Limb (tissue), 2 donors: Measurements from ENCODE around the gene ZBTB12.
A peak's percentile ranks its signal among the peaks of the same experiment; 100 is the strongest.
"Not testable (repeated sequence)": the region's sequence is repeated elsewhere in the genome, so short reads cannot be mapped to it uniquely, and the experiment has no call there.

Experiments used
- DNase-seq, 2 donors: peaks; one replicate each; pipeline ENCODE4 v3.0.0-alpha.2; 2016; ENCODE audit errors: extremely low spot score in 2 of 2

ZBTB12 gene

DNA sequence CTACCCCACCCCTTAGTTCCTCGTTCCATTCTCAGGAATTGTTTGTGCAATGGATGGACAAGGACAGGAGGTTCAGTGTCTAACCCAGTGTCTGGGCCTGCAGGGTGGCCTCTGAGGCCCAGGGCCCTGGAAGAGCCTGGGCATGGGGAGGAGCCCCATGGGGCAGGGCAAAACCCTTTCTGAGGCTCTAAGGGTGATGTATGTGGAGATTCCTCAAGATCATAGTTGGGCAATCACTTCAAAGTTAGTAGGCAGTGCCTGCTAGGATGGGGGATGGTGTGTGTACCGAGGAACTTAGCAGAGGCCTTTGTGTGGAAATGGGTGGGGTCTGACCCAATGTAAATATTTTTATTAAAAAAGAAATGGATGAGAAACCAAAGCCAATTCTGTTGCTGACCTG, 18.9 kb upstream of the ZBTB12 start:
- no peak for DNase-seq

DNA sequence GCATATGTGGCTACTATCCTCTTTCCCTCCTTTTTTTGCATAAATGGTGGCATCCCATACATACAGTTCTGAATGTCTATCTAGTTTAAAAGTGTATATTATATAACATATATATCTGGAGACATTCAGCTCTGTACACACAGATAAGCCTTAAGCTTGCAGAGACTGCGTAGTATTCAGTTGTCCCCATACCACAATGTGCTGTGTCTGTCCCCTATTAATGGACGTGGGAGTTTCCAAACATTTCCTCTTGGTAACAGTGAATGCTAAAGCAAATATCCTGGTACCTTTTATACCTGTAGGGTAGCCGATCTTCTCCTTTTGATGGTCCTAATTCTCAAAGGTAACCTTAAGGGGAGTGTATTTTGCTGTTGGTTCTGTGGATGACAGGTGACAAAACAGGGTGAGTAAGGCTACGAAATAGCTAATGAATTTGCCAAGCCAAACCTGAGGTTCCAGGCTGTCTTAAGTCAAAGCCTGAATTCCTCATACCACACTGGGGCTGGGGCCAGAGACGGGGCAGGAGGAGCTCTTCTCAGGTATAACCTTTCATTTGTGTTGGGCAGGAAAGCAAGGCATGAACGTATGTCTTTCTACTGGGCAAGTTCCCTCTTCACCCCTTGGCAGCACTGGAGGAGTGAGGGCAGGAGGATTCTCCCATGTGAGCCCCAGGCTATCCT, 17.9 kb upstream of the ZBTB12 start:
- DNase-seq = no peak

DNA sequence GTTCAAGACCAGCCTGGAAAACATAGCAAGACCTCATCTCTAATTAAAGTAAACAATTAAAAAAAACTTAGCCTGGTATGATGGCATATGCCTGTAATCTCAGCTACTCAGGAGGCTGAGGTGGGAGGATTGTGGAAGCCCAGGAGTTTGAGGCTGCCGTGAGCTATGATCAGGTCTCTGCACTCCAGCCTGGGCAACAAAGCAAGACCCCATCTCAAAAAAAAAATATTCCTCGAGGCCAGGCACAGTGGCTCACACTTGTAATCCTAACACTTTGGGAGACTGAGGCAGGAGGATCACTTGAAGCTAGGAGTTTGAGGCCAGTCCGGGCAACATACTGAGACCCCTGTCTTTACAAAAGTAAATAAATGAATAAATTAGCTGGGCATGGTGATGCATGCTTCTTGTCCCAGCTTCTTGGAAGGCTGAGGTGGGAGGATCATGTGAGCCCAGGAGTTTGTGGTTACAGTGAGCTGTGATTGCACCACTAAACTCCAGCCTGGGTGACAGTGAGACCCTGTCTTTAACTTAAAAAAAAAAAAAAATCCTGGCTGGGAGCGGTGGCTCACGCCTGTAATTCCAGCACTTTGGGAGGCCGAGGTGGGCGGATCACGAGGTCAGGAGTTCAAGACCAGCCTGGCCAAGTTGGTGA, 16.3 kb upstream of the ZBTB12 start:
- no peak for DNase-seq

DNA sequence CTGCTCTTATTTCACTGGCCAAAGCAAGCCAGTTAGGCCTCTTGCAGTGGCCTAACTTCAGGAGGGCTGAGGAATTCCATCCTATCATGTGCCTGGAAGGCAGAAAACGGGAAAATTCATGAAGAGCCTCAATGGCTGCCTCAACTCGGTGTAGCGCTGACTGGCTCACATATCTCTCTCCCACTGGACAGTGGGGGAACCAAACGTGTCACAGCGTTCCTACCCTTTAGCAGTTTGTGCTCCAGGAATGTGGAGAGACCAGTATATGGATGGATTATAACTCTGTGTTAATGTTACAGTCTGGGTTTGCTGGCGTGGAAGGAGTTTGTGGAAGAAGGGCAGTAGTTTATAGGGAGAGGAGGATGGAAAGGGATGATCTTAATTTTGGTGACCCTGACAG, 13.9 kb upstream of the ZBTB12 start:
- no peak for DNase-seq

DNA sequence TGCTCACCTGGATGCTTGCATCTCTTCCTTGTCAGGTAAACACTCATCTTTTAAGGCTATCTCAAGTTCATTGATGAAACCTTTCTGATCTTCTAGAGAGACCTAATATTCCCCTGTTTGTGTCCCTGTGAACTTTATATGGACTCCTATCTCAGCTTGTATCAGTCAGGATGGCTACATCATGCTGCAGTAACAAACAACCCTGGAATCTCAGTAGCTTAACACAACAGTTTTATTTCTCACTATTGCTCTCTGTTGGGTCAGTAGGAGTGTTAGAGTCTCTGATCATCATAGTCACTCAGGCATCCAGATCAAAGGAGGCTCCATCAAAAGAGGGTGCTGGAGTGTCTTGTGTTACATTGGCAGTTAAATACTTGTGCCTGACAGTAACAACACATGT, 13.5 kb upstream of the ZBTB12 start:
- no peak for DNase-seq

DNA sequence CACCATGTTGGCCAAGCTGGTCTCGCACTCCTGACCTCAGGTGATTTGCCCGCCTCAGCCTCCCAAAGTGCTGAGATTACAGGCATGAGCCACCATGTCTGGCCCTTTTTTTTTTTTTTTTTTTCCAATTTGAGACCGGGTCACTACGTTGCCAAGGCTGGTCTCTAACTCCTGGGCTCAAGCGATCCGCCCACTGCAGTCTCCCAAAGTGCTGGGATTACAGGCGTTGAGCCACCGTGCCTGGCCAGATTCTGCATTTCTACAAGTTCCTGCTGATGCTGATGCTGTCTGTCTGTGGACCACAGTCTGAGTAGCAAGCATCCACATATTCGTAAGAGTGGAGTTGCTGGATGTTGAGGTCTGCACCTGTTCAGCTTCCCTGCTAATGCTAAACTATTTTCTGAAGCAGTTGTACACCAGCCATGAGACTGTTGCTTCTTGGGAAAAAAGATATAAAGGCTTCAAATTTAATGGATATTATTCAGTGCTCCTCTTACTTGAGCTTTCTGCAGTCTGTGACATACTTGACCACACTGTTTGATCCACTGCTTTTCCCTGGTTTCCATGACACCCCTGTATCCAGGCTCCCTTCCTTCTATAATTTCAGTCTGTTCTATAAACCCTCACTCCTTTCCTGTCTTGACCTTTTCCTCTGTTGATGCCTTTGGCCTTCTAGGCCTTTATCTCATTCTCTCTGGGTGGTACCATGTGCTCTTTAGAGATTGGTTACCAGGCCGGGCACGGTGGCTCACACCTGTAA, 10.1 kb upstream of the ZBTB12 start:
- no peak for DNase-seq

DNA sequence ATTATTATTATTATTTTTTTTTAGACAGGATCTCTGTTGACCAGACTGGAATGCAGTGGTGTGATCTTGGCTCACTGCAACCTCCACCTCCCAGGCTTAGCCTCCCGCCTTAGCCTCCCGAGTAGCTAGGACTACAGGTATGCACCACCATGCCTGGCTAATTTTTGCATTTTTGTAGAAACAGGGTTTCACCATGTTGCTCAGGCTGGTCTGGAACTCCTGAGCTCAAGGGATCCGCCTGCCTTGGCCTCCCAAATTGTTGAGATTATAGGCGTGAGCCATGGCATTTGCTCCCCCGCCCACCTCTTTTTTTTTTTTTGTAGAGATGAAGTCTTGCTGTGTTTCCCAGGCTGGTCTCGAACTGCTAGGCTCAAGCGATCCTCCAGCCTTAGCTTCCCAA, 7.4 kb upstream of the ZBTB12 start:
- not testable (repeated sequence) for DNase-seq

DNA sequence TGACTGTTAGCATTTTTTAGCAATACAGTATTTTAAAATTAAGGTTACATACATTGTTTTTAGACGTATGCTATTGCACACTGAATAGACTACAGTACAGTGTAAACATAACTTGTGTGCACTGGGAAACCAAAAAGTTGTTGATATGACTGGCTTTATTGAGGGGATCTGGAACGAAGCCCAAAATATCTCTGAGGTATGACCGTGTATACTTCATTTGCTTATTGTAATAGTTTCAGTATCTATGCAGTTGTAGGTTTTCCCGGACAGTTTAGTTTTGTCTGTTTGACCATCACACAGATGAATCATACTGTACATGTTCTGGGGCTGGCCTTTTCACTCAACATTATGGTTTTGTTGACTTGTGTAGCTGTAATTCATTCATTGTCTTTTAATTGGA, 6.9 kb upstream of the ZBTB12 start:
- no peak for DNase-seq

DNA sequence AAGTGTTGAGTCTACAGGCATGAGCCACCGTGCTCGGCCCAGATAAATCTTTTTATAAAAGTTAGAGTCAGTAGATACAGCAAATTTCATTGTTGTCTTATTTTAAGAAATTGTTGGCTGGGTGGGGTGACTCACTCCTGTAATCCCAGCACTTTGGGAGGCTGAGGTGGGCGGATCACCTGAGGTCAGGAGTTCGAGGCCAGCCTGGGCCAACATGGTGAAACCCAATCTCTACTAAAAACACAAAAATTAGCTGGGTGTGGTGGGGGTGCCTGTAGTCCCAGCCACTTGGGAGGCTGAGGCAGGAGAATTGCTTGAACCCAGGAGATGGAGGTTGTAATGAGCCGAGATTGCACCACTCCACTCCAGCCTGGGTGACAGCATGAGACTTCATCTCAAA, 6.4 kb upstream of the ZBTB12 start:
- DNase-seq = not testable (repeated sequence)

DNA sequence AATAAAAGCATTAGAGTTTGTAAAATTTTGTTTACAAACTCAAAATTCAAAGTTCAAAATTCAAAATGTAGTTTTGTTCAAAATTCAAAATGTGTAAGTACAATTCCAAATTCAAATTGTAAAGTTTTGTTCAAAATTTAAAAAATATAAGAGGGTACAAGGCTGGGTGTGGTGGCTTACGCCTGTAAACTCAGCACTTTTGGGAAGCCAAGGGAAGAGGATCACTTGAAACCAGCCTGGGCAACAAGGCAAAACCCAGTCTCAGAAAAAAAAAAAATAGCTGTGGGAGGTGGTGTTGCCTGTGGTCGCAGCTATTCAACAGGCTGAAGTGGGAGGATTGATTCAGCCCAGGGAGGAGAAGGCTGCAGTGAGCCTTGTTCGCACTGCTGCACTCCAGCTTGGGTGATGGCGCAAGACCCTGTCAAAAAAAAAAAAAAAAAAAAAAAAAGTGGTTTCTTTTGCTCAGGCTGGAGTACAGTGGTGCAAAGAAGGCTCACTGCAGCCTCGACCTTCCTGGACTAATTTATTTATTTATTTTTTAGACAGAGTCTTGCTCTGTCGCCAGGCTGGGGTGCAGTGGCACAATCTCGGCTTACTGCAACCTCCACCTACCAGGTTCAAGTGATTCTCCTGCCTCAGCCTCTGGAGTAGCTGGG, 5.4 kb upstream of the ZBTB12 start:
- no peak for DNase-seq

DNA sequence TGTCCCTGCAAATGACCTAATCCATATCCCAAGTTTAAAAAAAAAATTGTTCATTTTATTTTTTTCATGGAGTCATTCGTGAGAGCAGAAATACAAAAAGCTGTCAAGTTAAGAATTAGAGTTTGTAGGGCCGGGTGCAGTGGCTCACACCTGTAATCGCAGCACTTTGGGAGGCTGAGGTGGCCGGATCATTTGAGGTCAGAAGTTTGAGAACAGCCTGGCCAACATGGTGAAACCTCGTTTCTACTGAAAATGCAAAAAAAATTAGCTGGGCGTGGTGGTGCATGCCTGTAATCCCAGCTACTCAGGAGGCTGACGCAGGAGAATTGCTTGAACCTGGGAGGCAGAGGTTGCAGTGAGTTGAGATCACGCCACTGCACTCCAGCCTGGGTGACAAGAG, 4.8 kb upstream of the ZBTB12 start:
- DNase-seq = not testable (repeated sequence)

DNA sequence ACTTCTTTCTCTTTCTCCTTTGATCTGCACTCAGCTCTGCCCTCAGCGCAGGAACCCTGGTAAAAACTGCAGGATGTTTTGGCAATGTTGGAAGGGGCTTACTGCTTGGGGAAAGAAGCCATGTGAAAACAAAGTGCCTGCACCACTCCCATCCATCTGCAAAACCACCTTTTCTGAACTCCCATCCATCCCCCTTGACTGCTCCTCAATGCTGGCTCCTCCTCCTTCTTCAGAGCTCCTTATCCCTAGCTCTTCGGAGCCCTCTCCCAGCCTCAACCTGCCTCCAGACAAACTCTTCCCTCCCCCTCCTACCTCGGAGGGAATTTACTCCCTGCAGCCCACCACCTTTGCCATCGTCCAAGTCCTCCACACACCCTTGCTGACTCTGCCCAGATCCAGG, 4.2 kb upstream of the ZBTB12 start:
- DNase-seq = no peak

DNA sequence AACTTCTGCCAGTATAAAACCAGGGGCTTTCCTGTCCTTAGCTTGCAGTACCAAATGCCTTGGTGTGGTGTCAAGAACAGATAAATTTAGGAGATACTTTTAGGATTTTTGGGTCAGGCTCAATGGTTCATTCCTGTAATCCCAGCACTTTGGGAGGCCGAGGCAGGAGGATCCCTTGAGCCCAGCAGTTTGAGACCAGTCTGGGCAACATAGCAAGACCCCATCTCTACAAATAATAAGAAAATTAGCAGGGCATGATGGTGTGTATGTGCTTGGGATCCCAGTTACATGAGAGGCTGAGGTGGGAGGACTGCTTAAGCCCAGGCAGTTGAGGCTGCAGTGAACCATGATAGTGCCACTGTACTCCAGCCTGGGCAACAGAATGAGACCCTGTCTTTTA, 3.2 kb upstream of the ZBTB12 start:
- no peak for DNase-seq

DNA sequence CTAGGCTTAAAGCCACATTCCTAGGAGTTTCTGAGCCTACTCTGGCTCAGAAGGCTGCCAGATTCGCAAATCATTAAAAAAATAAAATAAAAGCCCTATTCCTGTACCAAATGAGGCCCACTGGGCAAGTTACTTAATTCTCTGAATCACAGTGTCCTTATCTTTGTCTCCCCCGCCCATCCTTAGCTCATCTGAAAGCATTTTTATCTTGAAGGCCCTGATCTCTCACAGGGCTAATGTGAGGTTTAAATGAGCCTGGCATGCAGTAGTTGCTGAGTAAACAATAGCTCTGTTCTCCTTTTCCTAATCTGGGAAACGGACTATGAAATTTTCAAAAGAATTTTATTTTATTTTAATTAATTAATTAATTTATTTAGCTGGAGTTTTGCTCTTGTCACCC, 2.1 kb upstream of the ZBTB12 start:
- no peak for DNase-seq

DNA sequence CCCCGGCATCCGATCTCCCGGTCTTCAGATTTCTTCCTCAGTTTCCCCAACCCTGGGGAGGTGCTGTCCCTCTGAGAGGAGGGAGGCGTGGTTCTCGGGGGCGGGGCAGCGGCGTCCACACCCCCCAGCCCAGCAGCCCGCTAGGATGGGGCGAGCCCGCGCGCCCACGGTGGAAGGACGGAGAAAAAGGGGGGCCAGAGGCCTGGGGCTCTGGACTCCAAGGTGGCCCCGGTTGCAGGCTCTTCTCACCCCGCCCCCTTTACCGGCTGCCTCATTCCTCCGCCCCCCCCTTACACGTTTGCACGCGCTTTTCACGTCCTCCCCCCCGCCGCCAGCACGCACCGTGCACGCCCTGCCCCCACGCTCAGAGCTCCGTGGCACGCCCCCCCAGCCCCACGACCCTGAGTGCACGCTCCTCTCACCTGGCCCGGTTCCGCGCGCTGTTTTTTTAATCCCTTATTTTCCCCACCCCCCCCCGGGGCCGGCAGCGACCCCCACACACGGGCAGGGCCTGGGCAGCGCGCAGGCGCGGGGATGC, 402 bp downstream of the ZBTB12 start:
- peak in 1 of 2 donors; percentile 28 for DNase-seq

DNA sequence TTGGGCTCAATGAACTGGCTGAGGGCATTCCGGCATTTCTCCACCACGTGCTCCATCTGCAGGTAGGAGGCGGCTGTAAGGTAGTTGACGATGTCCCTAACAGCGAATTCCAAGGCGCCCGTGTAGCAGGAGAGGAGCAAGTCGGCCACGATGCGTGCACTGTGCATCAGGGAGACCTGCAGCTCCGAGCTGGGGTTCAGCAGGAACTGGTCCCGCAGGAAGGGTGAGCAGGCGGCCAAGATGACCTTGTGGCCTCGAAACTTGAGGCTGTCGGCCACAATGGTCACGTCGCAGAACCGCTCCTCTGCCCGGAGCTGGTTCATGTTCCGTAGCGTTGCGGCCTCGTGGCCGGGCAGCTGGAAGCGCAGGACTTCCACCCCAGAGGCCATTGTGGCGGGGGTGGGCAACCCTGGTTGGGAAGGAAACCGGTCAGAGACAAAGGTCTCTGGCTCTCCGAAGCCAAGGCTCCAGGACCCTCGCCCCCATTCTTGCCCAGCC, 920 bp downstream of the ZBTB12 start:
- peak in 1 of 2 donors; percentile 46 for DNase-seq

DNA sequence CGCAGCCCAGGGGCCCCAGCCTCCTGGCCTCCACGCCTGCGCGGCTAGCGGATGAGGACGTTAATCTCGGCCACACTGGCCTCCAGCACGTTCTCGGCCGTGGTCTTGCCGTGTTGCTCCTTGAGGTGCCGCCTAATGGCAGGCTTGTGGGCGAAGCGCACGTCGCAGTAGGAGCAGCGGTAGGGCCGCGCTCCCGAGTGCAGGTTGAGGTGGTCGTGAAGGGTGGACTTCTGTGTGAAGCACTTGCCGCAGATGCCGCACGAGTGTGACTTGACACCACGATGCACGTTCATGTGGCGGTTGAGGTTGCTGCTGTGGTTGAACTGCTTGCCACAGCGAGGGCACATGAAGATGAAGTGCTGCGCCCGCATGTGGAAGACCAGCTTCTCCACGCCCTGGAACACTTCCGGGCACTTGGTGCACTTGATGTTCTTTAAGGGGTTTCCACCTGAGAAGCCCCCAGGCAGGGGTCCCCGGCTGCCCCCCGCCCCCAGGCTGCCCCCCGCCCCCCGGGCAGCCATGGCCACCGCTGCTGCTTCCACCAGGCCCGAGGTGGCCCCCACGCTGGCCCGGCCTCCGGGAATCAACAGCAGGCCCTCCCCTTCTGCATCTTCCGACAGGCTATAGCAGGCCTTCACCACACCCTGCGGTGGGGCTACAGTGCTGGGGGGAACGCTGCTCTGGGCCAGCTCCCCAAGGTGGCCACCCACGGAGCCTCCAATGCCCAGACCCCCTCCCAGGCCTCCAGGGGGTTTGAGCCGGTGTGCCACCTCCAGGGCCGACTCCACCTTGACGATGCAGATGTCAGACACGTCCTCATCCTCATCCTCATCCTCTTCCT, 1.8 kb downstream of the ZBTB12 start:
- DNase-seq = no peak

DNA sequence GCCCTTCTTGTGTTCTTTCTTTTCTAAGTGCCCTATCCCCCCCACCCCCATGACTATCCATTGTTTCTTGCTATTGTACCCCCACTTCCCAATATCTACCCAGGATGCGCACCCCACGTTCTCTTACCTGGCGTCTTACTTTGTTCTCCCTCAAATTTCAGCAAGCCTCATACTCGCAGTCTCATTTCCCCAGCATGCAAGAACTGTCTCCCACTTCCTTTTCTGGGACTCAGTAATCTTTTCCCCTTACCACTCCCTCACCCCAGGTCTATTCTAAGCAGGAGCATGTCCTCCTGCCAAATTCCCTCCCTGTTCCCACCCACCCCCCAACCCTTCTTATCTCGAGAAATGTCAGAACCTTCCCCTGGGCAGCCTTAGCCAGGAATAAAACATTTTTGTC, 2.7 kb downstream of the ZBTB12 start:
- DNase-seq = no peak

DNA sequence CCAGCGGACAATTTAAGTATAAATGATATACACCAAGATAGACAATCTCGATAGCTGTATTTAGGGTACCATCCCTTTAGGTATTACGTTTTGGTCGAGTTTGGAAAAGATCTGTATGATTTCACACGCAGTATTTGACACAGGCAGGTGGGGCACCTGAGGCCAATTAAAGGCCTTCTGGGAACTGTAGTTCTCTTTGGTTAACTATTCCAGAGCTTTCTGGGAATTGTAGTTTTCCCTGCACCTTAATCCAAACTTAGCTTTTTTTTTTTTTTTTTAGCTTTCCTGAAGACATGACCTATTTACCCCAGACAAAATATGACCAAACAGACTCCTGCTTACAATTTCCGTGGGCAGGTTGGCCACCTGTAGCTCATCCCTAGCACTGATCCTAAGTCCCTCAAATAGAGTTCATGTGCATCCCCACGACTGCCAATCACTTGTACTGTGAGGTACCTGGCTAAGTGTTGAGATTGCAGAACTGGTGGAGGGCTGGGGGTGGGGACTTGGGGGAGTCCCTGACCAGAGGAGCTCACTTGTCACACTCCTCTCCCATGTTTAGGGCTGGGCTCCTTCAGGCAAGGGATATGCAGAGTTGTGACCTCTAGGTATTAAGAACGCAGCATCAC, 3.4 kb downstream of the ZBTB12 start:
- DNase-seq = peak in 1 of 2 donors; percentile 68
